ENCODE measurements around the gene AGL. TPM values are rescaled to one million over a fixed set of nuclear protein-coding genes. Genes with fewer than 3 reads are reported as not detected.

Gene AGL
- total RNA-seq, 1 experiment from 2014 or later = 12.7 TPM

DNA sequence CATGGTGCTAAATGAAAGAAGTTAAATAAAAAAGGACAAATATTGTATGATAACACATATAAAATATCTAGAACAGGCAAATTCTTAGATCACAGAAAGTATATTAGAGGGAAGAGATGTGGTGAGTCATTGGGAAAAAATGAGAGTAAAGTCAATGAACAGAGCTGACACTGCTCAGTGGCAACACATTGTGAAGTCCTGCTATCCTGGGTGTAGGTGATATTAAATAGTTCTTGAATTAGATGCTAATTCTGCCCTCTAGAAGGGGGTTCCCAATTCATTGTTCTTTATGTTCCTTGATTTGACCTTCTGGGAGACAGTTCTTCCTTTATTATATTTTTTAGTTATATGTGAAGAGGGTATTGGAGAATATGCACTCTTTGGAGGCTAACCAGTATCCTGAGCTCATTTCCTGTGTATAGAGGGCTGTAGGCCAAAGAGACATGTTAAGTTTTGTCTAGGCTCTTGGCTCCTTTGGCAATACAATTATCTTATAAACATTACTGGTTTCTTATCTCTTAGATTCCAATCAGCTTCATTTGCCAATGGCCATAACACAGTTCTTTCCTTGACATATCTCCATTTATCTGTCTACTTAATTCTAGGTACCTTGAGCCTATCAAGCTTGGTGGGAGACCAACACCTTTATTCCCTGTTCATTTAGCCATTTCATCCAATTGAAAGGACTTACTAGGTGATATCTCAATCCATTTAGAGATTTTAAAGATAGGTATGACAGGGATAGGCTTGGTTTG, 113.1 kb downstream of the AGL start:
- Histone ChIP-seq H3K4me3 (ENCODE audit: low read depth, low read length, poor library complexity, severe bottlenecking) (no peak overlapping the region), H3K36me3 (ENCODE audit: insufficient read depth, low read length, poor library complexity, severe bottlenecking) (no peaks in the 10 kb centered on the region), H3K4me1 (ENCODE audit: insufficient read depth, low read length, poor library complexity, severe bottlenecking) (no peaks in the 10 kb centered on the region), H3K27me3 (replicated peaks; ENCODE audit: insufficient read depth, low read depth, low read length, poor library complexity) (no peaks in the 10 kb centered on the region), H3K27ac (ENCODE audit: low read depth, low read length, poor library complexity, severe bottlenecking) (no peak overlapping the region), H3K9me3 (ENCODE audit: low read depth, low read length, poor library complexity, severe bottlenecking) (no peaks in the 10 kb centered on the region)
- intact Hi-C loops (cut with micrococcal nuclease; ENCODE audit: unreplicated experiment) = no loop called here
- POLR2A ChIA-PET (ENCODE audit: low non-redundant PET) = no interaction called here
- CTCF ChIA-PET = interaction anchor here (0.7 kb wide), 1 partner anchor 36 kb away, joined by 3 read pairs; no protein-coding TSS in a partner anchor
- BruUV-seq (replicated peaks) = no TSS peak
- TF ChIP-seq EZH2 (IDR thresholded peaks at IDR 0.05; ENCODE audit: borderline replicate concordance, low read depth, low read length, poor library complexity, severe bottlenecking) (no peak), CTCF (conservative IDR thresholded peaks at IDR 0.05; ENCODE audit: low read depth, low read length) (no peak)
- DNase-seq (ENCODE audit: low spot score) = no peak

DNA sequence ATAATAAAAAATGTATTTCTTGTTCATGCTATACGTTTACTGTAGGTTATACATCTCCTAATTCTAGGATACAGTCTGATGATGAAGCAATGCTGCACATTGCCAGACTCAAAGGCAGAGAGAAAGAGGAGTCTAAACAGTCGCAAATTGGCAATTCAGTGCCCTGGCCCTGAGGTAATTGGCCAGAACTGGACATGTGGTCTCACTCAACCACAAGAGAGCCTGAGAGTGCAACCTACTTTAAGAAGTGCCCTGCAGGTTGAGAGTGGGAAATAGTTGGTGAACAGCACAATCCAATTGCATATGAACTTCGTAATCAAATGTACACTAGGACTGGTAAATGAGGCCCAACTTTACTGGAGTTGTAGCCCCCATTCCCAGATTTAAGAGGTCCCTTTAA, 114.6 kb downstream of the AGL start:
- Histone ChIP-seq H3K4me1 (ENCODE audit: insufficient read depth, low read length, poor library complexity, severe bottlenecking) (no peaks in the 10 kb centered on the region), H3K27ac (ENCODE audit: low read depth, low read length, poor library complexity, severe bottlenecking) (no peak overlapping the region), H3K27me3 (replicated peaks; ENCODE audit: insufficient read depth, low read depth, low read length, poor library complexity) (no peaks in the 10 kb centered on the region), H3K9me3 (ENCODE audit: low read depth, low read length, poor library complexity, severe bottlenecking) (no peaks in the 10 kb centered on the region), H3K36me3 (ENCODE audit: insufficient read depth, low read length, poor library complexity, severe bottlenecking) (no peaks in the 10 kb centered on the region), H3K4me3 (ENCODE audit: low read depth, low read length, poor library complexity, severe bottlenecking) (no peak overlapping the region)
- TF ChIP-seq EZH2 (IDR thresholded peaks at IDR 0.05; ENCODE audit: borderline replicate concordance, low read depth, low read length, poor library complexity, severe bottlenecking) = no peak
- TF ChIP-seq CTCF (conservative IDR thresholded peaks at IDR 0.05; ENCODE audit: low read depth, low read length) = no peak
- POLR2A ChIA-PET (ENCODE audit: low non-redundant PET) = no interaction called here
- intact Hi-C loops (cut with micrococcal nuclease; ENCODE audit: unreplicated experiment) = loop anchor here (5.0 kb wide), 1 partner anchor 492 kb away; no protein-coding TSS in a partner anchor
- CTCF ChIA-PET = no interaction called here
- DNase-seq (ENCODE audit: low spot score) = no peak
- no TSS peak for BruUV-seq (replicated peaks)

- ChIA-PET CTCF (no interaction called here), POLR2A (ENCODE audit: low non-redundant PET) (no interaction called here)
- no peak for DNase-seq (ENCODE audit: low spot score)
- H3K4me3 ChIP-seq (ENCODE audit: low read depth, low read length, poor library complexity, severe bottlenecking) = no peak overlapping the region
- no peaks in the 10 kb centered on the region for H3K27me3 ChIP-seq (replicated peaks; ENCODE audit: insufficient read depth, low read depth, low read length, poor library complexity)
- no peak overlapping the region for H3K27ac ChIP-seq (ENCODE audit: low read depth, low read length, poor library complexity, severe bottlenecking)
- H3K4me1 ChIP-seq (ENCODE audit: insufficient read depth, low read length, poor library complexity, severe bottlenecking) = peaks cover 4% of the 10 kb centered on the region
- intact Hi-C loops (cut with micrococcal nuclease; ENCODE audit: unreplicated experiment) = loop anchor here (5.0 kb wide), 1 partner anchor 491 kb away; no protein-coding TSS in a partner anchor
- BruUV-seq (replicated peaks) = no TSS peak
- no peaks in the 10 kb centered on the region for H3K36me3 ChIP-seq (ENCODE audit: insufficient read depth, low read length, poor library complexity, severe bottlenecking)
- H3K9me3 ChIP-seq (ENCODE audit: low read depth, low read length, poor library complexity, severe bottlenecking) = no peaks in the 10 kb centered on the region
- no peak for TF ChIP-seq CTCF (conservative IDR thresholded peaks at IDR 0.05; ENCODE audit: low read depth, low read length)
- no peak for TF ChIP-seq EZH2 (IDR thresholded peaks at IDR 0.05; ENCODE audit: borderline replicate concordance, low read depth, low read length, poor library complexity, severe bottlenecking)
Measured at GRCh38 chr1:99965646-99966375, 115.7 kb downstream of the AGL start.
